SK-N-SH (cell line): ENCODE data around the gene TLL2. TPM values are rescaled to one million over a fixed set of nuclear protein-coding genes. Genes with fewer than 3 reads are reported as not detected.

ENCODE experiments used
- CTCF ChIA-PET: fragments of 300-600, 350-600 bp; formaldehyde crosslinking; extraction: SDS; loops from one replicate; lab custom pipeline; 2021; lab: Yijun Ruan, JAX
- POLR2A ChIA-PET: fragments of 350-600 bp; sonication (Branson Sonifier 250); formaldehyde crosslinking; extraction: SDS; loops from one replicate; lab custom pipeline; 2020; ENCODE audit warnings: antibody characterized with exemption, inconsistent platforms; lab: Yijun Ruan, JAX
- DNase-seq: peaks from one replicate; pipeline ENCODE4 v3.0.0; 2012
- H2AFZ ChIP-seq: fragments of 200-600 bp; sonication (generic); 2 replicates; pipeline ENCODE4 v1.8.1; 2016; ENCODE audit warnings: antibody characterized with exemption, mild to moderate bottlenecking, low read depth
- H3F3A ChIP-seq: fragments of 200-600 bp; sonication (generic); replicated peaks from 2 replicates; pipeline ENCODE3; 2016; ENCODE audit warnings: antibody characterized with exemption, mild to moderate bottlenecking; ENCODE audit not compliant: insufficient read depth
- H3K27ac ChIP-seq, 2 experiments: fragments of 200-500 bp in 1 of 2; fragments of 200-600 bp in 1 of 2; sonication (Bioruptor generic) in 1 of 2; sonication (generic), shearing (Covaris generic) in 1 of 2; 2 replicates each; pipeline versions ENCODE4 v1.5.1 to v1.6.1; 2014 to 2016; ENCODE audit warnings: low read depth in 2 of 2, inconsistent platforms in 1 of 2, low read length in 1 of 2, mild to moderate bottlenecking in 1 of 2, mixed read lengths in 1 of 2
- H3K27me3 ChIP-seq: fragments of 200-600 bp; sonication (generic), shearing (Covaris generic); 2 replicates; pipeline ENCODE4 v1.6.1; 2016; ENCODE audit warnings: mixed run types; ENCODE audit not compliant: insufficient read depth
- H3K36me3 ChIP-seq, 2 experiments: fragments of 200-500 bp in 1 of 2; fragments of 200-600 bp in 1 of 2; sonication (Bioruptor generic) in 1 of 2; sonication (generic) in 1 of 2; replicated peaks in 1 of 2; 2 replicates each; pipeline versions ENCODE3 to v1.5.1; 2014 to 2016; ENCODE audit warnings: low read length in 1 of 2, mild to moderate bottlenecking in 1 of 2; ENCODE audit not compliant: insufficient read depth in 2 of 2, control insufficient read depth in 1 of 2
- H3K4me1 ChIP-seq, 2 experiments: fragments of 200-500 bp in 1 of 2; fragments of 200-600 bp in 1 of 2; sonication (Bioruptor generic) in 1 of 2; sonication (generic), shearing (Covaris generic) in 1 of 2; 2 replicates each; pipeline versions ENCODE4 v1.5.1 to v1.6.1; 2014 to 2016; ENCODE audit warnings: low read depth in 1 of 2, low read length in 1 of 2, mixed run types in 1 of 2; ENCODE audit not compliant: insufficient read depth in 2 of 2, control insufficient read depth in 1 of 2
- H3K4me2 ChIP-seq: fragments of 200-600 bp; sonication (generic), shearing (Covaris generic); 2 replicates; pipeline ENCODE4 v1.6.1; 2017; ENCODE audit warnings: mixed run types
- H3K4me3 ChIP-seq, 2 experiments: fragments of 200-500 bp in 1 of 2; fragments of 200-600 bp in 1 of 2; sonication (Bioruptor generic) in 1 of 2; sonication (generic), shearing (Covaris generic) in 1 of 2; 2 replicates each; pipeline versions ENCODE4 v1.5.1 to v1.8.1; 2014 to 2016; ENCODE audit warnings: low read depth in 2 of 2, inconsistent platforms in 1 of 2, low read length in 1 of 2, mild to moderate bottlenecking in 1 of 2, mixed read lengths in 1 of 2, moderate library complexity in 1 of 2
- H3K79me2 ChIP-seq: fragments of 200-600 bp; sonication (generic); 2 replicates; pipeline ENCODE4 v1.8.1; 2017; ENCODE audit warnings: mild to moderate bottlenecking; ENCODE audit not compliant: insufficient read depth
- H3K9ac ChIP-seq: fragments of 200-600 bp; sonication (generic); 2 replicates; pipeline ENCODE4 v1.6.1; 2017; ENCODE audit warnings: mixed run types
- H3K9me2 ChIP-seq: fragments of 200-600 bp; sonication (generic); 2 replicates; pipeline ENCODE4 v1.6.1; 2017; ENCODE audit warnings: mixed run types
- H3K9me3 ChIP-seq: fragments of 200-600 bp; sonication (generic); 2 replicates; pipeline ENCODE4 v1.6.1; 2017; ENCODE audit warnings: mixed run types, mild to moderate bottlenecking, moderate library complexity
- H4K20me1 ChIP-seq: fragments of 200-600 bp; sonication (generic); 2 replicates; pipeline ENCODE4 v1.6.1; 2017; ENCODE audit warnings: mild to moderate bottlenecking, mixed run types; ENCODE audit not compliant: insufficient read depth
- CHD2 ChIP-seq: fragments of 150-350 bp; IDR thresholded peaks from 2 replicates; pipeline ENCODE4 v1.6.1; 2018; ENCODE audit warnings: low read length; ENCODE audit not compliant: partially characterized antibody
- FOXJ3 ChIP-seq: sonication (generic); formaldehyde crosslinking; IDR thresholded peaks from 2 replicates; pipeline ENCODE4 v1.5.1; 2020; ENCODE audit warnings: mild to moderate bottlenecking, missing genetic modification reagents
- FOXM1 ChIP-seq: IDR thresholded peaks from 2 replicates; pipeline ENCODE4 v1.4.0; 2012; ENCODE audit warnings: low read depth, mild to moderate bottlenecking
- GABPA ChIP-seq: IDR thresholded peaks from 2 replicates; pipeline ENCODE4 v1.4.0; 2012; ENCODE audit warnings: low read depth, mild to moderate bottlenecking
- JUND ChIP-seq: IDR thresholded peaks from 2 replicates; pipeline ENCODE4 v1.4.0; 2012
- MEF2A ChIP-seq: IDR thresholded peaks from 2 replicates; pipeline ENCODE4 v1.4.0; 2012; ENCODE audit warnings: low read depth, borderline replicate concordance
- MXI1 ChIP-seq: IDR thresholded peaks from 2 replicates; pipeline ENCODE4 v1.6.1; 2012; ENCODE audit warnings: mild to moderate bottlenecking, low read depth, low read length, improper control_type of control experiment
- NFIC ChIP-seq: IDR thresholded peaks from 2 replicates; pipeline ENCODE4 v1.4.0; 2012; ENCODE audit warnings: borderline replicate concordance
- NRF1 ChIP-seq: IDR thresholded peaks from 2 replicates; pipeline ENCODE4 v1.6.1; 2012; ENCODE audit warnings: low read depth, mild to moderate bottlenecking, low read length
- PBX3 ChIP-seq: IDR thresholded peaks from 2 replicates; pipeline ENCODE4; 2012
- RCOR1 ChIP-seq: fragments of 150-350 bp; IDR thresholded peaks from 2 replicates; pipeline ENCODE4 v1.6.1; 2017; ENCODE audit warnings: antibody characterized with exemption, low read length
- RFX5 ChIP-seq: IDR thresholded peaks from 2 replicates; pipeline ENCODE4 v1.6.1; 2012; ENCODE audit warnings: mild to moderate bottlenecking, improper control_type of control experiment, low read length
- SIN3A ChIP-seq: IDR thresholded peaks from 2 replicates; pipeline ENCODE4 v1.6.1; 2012; ENCODE audit warnings: low read depth, mild to moderate bottlenecking, low read length, moderate library complexity, borderline replicate concordance
- USF1 ChIP-seq: IDR thresholded peaks from 2 replicates; pipeline ENCODE4 v1.4.0; 2012; ENCODE audit warnings: low read depth, borderline replicate concordance
- USF2 ChIP-seq: fragments of 150-350 bp; IDR thresholded peaks from 2 replicates; pipeline ENCODE4 v1.6.1; 2017; ENCODE audit warnings: antibody characterized with exemption, low read length, low read depth, borderline replicate concordance
- WGBS: methylation state at CpG from one replicate; pipeline ENCODE4 v1.1.6; 2017; ENCODE audit warnings: low lambda C conversion rate; 5-methylcytosine and 5-hydroxymethylcytosine counted together
- polyA plus RNA-seq, 3 experiments: library from polyadenylated mRNA; depleted of rRNA; stranded (reverse); fragments of >200 nt; gene quantifications; 2 replicates each; pipeline ENCODE4 v1.2.3, GENCODE V29; 2012

TLL2 gene
- polyA plus RNA-seq, 1 of the 3 experiments (the other 2 are of a cell fraction), result 0.36 TPM

GRCh38 chr10:96358851-96359540 is 154.7 kb downstream of the TLL2 start, which contains the start of gene OPALIN:
TSS of gene OPALIN (minus strand) at chr10:96359002. CDS start at chr10:96358896, 106 bp downstream.
- no peaks in the 10 kb centered on the region for H3F3A ChIP-seq
- no peak for DNase-seq
- TF ChIP-seq SIN3A, result no peak
- TF ChIP-seq NRF1, result no peak
- TF ChIP-seq RCOR1, result no peak
- TF ChIP-seq MEF2A, result no peak
- no peak for TF ChIP-seq MXI1
- no peak for TF ChIP-seq CHD2
- no peak for TF ChIP-seq NFIC
- TF ChIP-seq PBX3, result no peak
- no peak for TF ChIP-seq JUND
- TF ChIP-seq USF2, result no peak
- TF ChIP-seq FOXJ3, result no peak
- TF ChIP-seq USF1, result no peak
- TF ChIP-seq FOXM1, result no peak
- no peak for TF ChIP-seq GABPA
- no peak for TF ChIP-seq RFX5
- no peaks in the 10 kb centered on the region for H3K9me3 ChIP-seq
- no peaks in the 10 kb centered on the region for H3K79me2 ChIP-seq
- 37% methylated on average over 7 of the region's 7 CpGs for WGBS
- POLR2A ChIA-PET, result no interaction called here
- H3K27me3 ChIP-seq, result peaks cover 4% of the 10 kb centered on the region; the same call in 1 of the 2 replicates
- CTCF ChIA-PET, result interaction anchor here (1.2 to 4.2 kb wide), 3 partner anchors 12 to 24 kb away, joined by 3 to 32 read pairs (median 14); no protein-coding TSS in a partner anchor
- H4K20me1 ChIP-seq, result no peaks in the 10 kb centered on the region
- H3K9me2 ChIP-seq, result no peaks in the 10 kb centered on the region
- H3K4me1 ChIP-seq, result no peaks in the 10 kb centered on the region
- no peak within 1 kb of the TSS for H3K27ac ChIP-seq
- no peak within 1 kb of the TSS for H3K9ac ChIP-seq
- H3K36me3 ChIP-seq, result no peaks in the 10 kb centered on the region
- H3K4me2 ChIP-seq, result no peak within 1 kb of the TSS
- no peak within 1 kb of the TSS for H3K4me3 ChIP-seq
- H2AFZ ChIP-seq, result no peak within 1 kb of the TSS
